Activated CD4-positive, alpha-beta T cell treated with anti-CD3 and anti-CD28 coated beads, Interleukin-2, amount 50 U/mL, for 24 hours (primary cell): ENCODE results near the gene WFIKKN2.
"Not testable (repeated sequence)": the region's sequence is repeated elsewhere in the genome, so short reads cannot be mapped to it uniquely, and the experiment has no call there.

ENCODE experiments used
- DNase-seq, 2 donors: peaks; one replicate each; pipeline ENCODE4 v3.0.0-alpha.2; 2020; ENCODE audit warnings: low read depth in 1 of 2, low spot score in 1 of 2

Gene WFIKKN2

GRCh38 chr17:50853781-50854180 lies 18.4 kb downstream of the WFIKKN2 start:
- DNase-seq: no peak

DNA sequence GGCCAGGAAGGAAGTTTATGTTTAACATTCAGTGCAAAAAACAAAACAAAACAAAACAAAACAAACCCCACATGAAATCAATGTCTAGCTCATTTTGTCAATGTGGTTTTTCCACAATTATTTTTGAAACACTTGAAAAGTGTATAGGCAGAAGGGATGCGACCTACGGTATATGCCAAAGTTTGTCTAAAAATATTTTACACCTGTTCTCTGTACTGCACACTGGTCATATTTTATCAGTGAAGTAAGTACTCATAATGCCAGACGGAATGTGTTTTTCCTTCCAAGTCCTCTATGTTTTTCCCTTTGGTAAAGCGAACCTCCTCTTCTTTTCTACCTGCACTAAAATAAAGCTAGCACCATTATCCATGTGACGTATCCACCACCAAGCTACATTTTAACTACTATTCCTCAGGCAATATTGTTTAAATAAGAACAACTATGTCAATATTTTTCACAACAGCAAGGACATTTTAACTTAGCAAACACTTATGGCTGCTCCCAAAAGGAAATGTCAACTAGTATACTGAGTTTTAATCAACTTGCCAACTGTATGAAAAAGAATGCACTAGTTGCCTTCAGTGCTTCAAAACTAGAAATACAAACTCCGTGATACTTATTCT lies 20.4 kb downstream of the WFIKKN2 start:
- no peak for DNase-seq

DNA sequence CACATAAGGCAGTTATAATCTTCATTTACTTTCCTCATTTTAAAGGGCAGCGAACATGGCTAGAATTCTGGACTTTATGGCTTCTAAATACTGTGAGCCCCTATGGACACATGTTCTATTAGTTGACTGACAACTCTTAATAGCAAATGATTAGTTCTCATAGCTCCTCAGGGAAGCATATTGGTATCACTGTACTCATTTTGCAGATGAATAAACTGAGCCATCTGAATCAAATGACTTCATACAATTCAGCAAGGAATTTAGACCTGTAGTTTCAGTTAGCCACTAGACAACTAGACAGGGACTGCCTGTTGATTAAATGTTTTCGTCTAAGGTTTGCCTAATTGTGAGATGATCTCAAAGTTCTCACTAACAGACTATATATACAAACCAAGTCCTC lies 21.0 kb downstream of the WFIKKN2 start:
- DNase-seq: no peak

GRCh38 chr17:50858486-50859225 lies 23.3 kb downstream of the WFIKKN2 start:
- DNase-seq: no peak

DNA sequence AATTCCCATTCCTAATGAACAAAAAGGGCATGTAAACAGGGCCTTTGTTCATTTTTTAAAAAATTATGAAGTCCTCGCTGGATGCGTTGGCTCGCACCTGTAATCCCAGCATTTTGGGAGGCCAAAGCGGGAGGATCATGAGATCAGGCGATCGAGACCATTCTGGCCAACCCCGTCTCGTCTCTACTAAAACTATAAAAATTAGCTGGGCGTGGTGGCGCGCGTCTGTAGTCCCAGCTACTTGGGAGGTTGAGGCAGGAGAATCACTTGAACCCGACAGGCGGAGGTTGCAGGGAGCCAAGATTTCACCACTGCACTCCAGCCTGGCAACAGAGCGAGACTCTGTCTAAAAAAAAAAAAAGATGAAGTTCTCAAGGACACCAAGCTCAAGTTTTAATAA lies 24.3 kb downstream of the WFIKKN2 start:
- not testable (repeated sequence) for DNase-seq

- DNase-seq: no peak
Measured at GRCh38 chr17:50861334-50861676, 25.9 kb downstream of the WFIKKN2 start.

- no peak for DNase-seq
Measured at GRCh38 chr17:50861822-50862528, 26.6 kb downstream of the WFIKKN2 start.

DNA sequence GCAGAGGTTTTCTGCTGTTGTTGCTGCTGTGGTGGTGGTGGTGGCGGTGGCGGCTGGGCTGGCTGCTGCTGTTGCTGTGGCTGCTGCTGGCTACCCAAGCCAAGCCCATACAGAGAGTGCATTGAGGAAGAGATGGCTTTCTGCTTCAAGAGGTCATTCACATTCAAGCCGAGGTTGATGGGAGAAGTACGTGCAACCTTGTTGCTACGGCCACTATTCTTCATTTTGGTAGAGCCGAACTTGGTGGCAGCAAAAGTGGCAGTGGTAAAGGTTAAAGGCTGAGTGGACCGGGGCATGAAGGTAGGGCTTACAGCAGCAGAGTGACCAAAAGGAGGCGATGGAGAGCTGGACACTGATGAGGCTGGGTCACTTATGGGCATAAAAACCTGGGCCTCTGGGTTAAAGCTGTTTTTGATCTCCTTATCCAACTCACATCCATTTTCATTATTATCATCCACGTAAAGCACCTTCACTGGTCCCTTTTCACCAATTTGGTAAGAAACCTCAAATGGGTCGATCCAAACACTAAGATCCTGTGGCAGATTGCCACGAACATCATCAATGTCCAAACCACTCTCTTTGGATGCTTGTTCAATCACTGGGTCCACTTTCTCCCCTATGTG lies 27.9 kb downstream of the WFIKKN2 start:
- DNase-seq: no peak

DNA sequence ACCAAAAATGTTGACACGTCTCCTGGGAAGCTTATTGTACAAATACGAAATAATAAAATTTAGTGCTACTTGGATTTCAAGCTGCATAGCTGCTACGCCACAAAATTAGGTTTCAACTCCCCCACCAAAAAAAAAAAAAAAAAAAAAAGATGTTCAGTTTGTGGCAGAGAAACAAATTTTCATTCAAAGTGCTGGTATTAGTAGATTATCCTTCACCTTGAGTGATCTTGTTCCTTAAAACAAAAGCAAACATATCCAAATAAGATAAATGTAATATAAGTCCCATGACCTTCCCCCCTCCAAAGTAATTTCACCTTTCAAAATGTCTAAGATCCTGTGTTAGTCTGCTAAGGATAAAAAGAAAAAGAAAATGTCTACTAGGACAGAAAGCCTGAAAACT lies 28.5 kb downstream of the WFIKKN2 start:
- no peak for DNase-seq

DNA sequence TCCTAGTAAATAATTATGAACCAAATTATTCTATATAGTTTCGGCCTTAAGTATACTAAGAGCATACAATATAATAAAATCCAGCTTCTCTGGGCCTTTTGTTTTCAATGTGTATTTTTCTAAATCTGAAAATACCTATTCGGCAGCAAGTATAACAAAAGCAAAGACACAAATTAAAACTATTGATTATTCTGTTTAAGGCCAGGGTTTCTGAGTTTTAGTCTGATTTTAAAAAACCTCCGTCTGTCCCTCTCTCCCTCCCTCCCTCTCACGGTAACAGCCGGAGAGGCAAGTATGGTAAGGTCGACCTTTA lies 29.3 kb downstream of the WFIKKN2 start:
- DNase-seq: no peak

DNA sequence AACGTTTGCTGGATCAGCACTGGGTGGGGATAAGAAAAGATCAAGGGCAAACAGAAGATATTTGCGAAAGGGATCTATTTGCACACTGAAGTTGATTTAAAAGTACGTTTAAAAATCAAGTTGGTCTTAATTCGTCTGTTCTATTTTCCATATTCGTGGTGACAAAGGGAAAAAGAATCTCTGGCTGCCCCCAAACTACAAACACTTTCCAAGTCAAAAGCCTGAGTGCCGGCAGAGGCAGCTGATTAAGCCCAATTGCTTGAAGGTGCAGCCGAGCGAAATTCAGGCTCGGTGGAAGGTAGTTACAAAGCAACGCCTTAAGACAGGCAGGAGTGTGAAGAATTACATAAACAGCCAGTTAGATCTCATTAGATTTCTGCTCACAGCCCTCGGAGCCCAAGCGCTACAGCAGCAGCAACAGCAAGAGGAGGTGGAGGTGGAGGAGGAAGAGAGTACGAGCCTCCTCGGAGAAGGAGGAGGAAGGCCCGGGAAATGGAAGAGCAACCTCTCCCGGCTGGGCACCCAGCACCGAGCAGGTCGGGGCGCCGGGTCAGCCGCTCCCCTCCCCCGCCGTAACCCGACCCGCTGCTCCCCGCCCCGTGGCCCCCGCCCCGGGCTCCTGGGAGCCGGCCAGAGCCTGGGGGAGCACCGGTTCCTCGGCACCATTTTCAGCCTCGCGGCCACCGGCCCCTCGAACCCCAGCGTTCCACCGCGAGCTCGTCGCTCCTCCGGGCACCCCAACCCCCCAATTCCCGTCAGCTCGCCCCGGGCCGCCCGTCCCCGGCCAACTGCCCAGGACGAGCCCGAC lies 29.9 kb downstream of the WFIKKN2 start:
- DNase-seq: peak in 1 of 2 donors; percentile 30

GRCh38 chr17:50865868-50866260 lies 30.5 kb downstream of the WFIKKN2 start:
- DNase-seq: no peak

GRCh38 chr17:50866261-50866949 lies 31.0 kb downstream of the WFIKKN2 start, which contains the start of gene TOB1:
Gene TOB1, minus strand, starts transcription at chr17:50866354. Its CDS starts 2,337 bp downstream, at chr17:50864017.
- peak; percentile 92 to 94 for DNase-seq

GRCh38 chr17:50866950-50867362 lies 31.6 kb downstream of the WFIKKN2 start:
- peak; percentile 39 to 50 for DNase-seq

DNA sequence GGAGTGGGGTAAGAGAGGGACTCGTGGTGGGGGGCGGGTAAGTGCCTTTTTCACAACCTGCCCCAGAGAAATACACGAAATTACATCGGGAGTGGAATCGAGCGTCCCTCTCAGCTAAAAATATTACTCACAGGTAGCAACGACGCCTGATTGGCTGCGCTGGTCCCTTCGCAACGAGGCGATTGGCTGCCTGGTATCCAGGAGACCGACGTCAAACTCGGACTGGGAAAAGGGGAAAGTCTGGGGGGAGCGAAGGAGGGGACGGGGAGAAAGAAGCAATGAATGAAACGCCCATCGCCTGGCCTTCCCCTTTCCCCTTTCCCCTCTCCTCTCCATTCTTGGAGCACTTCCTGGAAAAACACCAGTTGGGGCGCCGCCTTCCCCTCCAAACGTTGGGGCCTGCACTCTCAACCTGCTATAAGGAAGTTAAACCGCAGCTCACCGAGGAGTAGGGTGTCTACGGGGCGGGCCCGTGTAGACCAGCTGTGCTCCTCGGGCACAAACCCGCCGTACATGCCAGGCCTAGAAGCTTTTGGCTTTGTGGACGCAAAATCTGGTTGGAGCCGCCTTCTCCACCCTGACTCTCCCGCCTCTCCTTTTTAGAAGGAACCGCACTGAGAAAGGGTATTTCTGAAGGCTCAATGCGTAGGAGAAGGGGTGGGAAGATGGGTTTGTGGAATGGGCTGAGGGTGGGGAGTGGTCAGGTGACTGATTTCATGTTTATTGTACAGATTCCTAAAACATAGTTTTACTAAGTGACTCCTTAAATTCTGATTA lies 32.2 kb downstream of the WFIKKN2 start:
- peak; percentile 62 to 78 for DNase-seq

DNA sequence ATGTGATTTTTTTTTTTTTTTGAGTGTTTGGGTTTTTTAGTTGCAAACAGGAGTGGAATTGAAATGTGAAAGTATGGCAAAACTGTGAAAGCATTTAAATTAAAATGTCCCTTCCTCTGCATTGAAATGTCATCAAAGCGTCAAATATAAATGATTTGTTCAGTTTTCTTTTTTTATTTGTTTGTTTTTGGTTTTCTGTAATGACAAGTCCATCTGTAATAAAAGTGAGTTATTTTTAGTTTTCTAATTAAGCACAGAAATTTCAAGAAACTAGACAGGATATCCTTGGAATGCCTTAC lies 32.7 kb downstream of the WFIKKN2 start:
- DNase-seq: no peak

DNA sequence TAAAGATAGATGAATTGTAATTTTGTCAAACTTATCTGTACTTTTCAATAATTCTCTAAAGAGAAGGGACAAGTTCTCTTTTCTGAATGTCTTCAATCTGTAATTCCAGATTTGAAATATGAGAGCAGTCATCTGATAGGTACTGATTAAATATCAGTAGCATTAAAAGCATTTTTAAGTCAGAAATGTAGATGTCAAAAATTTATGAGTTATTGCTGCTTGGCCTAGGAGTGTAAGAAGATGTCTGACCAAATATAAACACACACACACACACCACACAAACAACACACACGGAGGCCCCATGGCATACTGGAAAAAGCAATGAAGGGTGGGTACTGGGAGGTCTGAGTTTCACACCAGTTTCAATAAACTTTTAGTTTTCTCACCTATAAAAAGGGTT lies 33.2 kb downstream of the WFIKKN2 start:
- no peak for DNase-seq

DNA sequence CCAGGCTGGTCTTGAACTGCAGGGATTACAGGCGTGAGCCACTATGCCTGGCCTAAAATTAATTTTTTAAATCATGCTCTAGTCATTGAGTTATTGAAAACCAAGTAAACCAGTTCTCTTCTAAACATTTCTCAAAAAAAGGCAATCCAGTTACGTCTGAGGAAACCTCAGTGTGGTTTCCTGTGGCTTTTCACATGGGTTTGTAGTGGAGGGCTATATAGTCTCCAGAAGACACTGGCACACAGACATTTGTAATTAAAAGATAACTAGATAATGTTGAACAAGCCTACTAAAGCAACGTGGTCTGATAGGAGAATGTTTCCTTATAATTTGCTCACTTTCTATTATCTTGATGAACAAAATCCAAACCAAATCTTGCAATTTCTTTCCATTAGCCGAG lies 36.0 kb downstream of the WFIKKN2 start:
- peak in 1 of 2 donors; percentile 28 for DNase-seq

DNA sequence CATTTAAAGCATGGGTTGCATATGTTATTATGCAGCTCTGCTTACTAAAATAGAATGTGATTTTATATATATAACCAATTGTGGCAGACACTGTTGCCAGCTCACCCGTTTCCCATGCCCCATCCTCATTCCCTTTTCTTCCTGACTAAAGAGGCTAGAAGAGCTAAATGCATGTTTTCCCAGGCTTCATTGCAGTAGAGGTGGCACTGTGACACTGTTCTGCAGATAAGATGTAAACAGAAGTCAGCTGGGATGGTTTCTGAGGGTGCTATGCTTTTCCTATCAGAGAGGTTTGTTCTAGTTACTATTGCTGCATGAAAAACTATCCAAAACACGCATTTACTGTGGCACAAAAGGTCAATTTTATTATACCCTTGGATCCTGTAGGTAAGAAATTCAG lies 36.5 kb downstream of the WFIKKN2 start:
- DNase-seq: no peak
